ENCODE data around the gene FADS2.
A peak's percentile ranks its signal among the peaks of the same experiment; 100 is the strongest.

The FADS2 gene

GRCh38 chr11:61887839-61888494 lies 59.9 kb downstream of the FADS2 start:
- DNase-seq (ENCODE audit: low read depth): no peak

- DNase-seq (ENCODE audit: low read depth): no peak
Measured at GRCh38 chr11:61888590-61888989, 60.5 kb downstream of the FADS2 start.

DNA sequence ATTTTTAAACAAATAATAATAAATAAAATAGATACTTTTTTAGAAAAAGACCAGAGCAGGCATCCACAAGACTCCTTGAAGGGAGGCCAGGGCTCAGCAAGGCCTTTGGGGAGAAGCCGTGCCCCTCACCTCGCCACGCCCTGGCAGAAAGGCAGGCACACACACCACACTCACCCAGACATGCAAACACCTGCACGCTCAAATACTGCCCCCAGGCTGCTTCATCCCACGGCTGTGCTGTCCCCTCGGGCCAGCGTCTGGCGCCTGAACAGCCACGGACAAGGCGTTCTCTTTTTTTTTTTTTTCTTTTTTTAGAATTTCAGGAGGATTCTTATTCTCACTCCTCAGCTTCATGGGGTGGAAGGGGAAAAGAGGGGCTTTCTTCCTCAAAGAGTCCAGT lies 61.7 kb downstream of the FADS2 start:
- no peak for DNase-seq (ENCODE audit: low read depth)

GRCh38 chr11:61890529-61891330 lies 62.6 kb downstream of the FADS2 start:
- DNase-seq (ENCODE audit: low read depth): peak; percentile 21

DNA sequence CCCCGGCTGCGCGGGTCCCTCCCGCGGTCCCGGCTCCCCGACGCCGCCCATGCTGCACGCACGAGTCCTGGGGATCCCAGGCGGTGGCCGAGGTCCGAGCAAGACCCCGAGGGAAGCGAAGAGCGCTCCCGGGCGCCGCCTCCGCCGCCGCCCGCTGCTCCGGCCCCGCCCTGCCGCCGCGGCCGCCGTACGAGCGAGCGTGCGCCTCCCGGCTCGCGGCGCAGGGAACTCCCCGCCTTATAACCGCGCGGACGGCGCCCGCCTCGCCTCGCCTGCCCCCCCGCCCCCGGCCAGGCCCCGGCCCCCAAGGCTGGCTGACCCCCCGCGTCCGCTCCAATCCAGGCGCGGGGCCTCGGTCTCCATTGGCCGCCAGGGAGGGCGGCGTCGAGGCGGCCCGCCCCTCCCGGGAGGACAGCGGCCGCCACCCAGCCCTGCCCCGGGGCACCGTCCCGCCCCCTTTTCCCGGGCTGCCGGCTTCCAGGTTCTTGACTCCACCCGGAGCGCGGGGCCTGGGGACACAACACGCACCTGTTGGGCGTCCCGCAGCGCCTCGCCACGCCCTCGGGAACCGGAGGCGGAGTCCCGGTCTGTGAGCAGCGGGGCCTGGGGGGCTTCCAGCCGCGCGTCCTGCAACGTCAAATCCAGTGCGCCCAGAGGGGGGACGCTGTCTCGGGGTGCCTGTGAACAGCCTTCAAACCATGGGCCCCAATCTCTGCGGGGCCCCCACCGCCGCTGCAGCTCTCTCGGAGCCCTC lies 63.4 kb downstream of the FADS2 start, which contains the start of gene FADS3:
TSS of gene FADS3 (minus strand) at position 215 of the 754 bp plus-strand sequence. CDS start at position 51, 164 bp downstream.
- peak; percentile 45 for DNase-seq (ENCODE audit: low read depth)

DNA sequence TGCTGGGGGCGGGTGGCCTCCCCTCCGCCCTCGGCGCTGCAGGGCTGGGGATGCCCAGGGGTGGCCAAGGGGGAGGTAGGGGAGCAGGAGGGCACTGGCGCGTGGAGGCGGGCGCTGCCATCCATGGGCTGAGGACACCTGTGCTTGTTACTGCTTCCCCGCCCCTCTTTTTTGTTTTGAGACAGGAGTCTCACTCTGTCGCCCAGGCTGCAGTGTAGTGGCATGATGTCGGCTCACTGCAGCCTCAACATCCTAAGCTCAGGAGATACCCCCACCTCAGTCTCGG lies 63.9 kb downstream of the FADS2 start:
- DNase-seq (ENCODE audit: low read depth): no peak

DNA sequence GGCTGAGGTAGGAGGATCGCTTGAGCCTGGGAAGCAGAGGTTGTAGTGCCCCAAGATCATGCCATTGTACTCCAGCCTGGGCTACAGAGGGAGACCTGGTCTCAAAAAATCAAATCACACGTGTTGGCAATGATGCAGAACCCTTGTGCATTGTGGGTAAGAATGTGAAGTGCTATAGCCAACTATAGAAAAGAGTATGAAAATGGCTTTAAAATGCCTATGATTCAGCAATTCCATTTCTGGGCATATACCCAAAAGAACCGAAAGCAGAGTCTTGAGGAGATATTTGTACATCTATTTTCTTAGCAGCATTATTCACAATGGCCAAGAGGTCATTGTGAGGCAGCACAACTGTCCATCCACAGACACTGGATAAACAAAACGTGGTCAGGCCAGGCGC lies 65.9 kb downstream of the FADS2 start:
- DNase-seq (ENCODE audit: low read depth): no peak

- no peak for DNase-seq (ENCODE audit: low read depth)
Measured at GRCh38 chr11:61895046-61895717, 67.1 kb downstream of the FADS2 start.

DNA sequence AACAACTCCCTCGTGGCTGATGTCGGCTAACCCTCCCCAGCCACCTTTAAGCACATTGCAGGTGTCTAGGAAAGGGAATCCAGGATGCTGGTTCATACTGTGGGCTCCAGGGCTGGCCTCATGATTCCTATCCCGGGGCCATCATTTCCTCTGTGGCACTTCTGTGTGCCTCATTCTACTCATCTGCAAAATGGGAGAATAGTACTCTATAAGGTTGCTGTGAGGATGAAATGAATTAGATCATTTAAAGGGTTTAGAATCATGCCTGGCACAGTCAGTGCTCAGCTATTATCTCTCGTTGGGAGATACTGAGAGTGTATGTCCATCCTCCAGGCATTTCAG lies 67.6 kb downstream of the FADS2 start:
- no peak for DNase-seq (ENCODE audit: low read depth)

DNA sequence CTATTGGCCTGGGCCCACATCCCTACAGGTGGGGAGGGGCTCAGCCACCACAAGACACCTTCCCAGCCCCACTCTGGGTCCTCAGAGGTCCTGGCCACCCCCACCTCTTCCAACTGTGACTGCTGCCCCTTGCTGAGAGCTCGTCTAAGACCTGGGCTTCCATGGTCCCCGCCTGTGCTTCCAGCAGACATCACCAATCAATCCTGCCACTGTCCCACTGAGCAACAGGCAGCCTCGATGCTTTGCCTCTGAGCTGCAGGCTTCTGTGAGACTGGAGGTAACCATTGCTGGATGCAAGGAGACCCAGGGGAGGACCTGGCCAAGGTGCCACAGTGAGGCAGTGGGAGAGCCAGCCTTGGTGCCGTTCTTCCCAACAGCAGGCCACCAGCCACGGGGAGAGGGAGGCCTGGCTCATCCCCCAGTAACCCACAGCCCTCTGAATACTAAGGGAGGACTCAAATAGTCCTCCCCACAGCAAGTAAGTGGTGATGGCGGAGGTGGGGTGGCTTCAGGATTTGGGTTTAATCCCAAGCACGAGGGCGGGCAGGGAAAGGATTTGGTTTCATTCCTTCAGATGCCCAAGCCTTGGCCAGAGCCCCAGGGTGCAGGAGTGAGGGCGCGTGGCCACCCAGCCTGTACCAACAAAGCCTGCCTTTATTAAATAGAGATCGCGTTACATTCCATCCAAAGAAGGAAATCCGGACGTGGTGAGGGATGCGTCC lies 68.7 kb downstream of the FADS2 start:
- DNase-seq (ENCODE audit: low read depth): no peak

DNA sequence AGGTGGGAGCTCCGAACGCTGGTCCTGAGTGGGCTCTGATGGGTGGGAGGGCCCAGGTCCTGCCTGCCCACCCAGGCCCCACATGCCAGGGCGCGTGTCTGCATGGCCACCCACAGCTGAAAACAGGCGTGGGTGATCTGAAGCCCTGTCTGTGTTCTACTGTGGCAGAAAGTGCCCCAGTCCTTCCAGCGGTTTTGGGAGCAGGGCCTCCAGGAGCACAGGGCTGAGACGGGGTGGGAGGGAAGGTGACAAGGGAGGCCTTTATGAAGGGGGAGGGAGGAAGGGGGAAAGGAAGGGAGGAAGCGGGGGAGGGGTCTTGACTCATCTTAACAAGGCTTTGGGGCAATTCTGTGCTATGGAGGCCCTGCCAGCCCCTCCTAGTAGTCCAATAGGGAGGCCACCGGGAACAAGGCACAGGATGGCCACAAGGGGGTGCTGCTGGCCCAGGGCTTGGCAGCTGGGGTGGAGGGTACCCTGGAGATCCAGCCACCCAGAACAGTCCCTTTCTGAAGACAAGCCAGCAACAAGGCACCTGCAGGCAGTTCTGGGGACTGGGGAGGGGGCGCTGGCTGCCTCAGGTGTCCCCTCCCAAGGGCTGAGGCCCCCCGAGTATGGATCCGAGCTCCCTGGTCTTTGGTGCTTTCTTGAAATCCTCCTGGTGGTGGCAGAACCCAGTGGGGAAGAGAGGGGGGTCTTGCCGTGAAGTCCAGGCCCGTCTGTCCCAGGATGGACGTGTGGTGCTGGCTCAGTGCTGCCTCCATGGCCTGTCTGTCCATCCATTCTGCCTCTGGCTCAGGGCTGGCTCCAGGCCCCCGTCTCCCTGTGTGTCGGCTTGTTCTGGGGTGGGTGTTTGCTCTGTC lies 69.5 kb downstream of the FADS2 start:
- peak; percentile 67 for DNase-seq (ENCODE audit: low read depth)

DNA sequence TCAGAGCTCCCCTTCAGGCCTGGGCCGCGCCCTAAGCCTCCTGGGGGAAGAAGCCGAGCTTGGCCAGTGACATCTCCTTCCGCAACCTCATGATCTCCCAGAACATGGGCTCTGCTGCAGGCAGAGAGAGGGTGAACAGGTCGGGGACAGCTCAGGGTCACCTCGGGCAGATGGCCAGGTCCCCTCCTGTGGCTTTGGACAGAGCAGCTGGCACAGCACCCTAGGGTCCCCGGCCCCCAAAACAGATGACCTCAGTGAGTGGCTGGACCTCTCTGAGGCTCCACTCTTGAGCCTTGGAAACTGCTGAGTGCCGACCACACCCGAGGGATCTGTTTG lies 70.1 kb downstream of the FADS2 start:
- no peak for DNase-seq (ENCODE audit: low read depth)

- peak; percentile 89 for DNase-seq (ENCODE audit: low read depth)
Measured at GRCh38 chr11:61899146-61899841, 71.2 kb downstream of the FADS2 start.

DNA sequence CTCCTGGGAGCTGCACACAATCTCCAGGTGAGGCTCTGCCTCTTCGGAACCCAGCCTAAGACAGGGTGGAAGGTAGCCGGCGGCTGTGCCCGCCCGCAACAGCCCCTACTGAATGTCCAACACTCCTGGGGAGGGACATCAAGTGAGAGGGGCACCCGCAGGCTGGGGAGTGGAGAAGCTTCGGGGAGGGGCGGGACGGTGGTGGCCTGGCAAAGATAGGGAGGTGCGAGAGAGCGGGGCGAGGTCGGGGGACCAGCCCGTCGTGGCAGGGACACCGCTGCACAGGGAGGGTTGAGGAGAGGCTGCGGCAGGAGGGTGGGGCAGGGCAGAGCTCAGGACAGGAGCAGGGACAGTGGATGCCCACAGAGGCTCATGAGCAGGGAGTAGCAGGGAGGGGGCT lies 72.2 kb downstream of the FADS2 start:
- no peak for DNase-seq (ENCODE audit: low read depth)

DNA sequence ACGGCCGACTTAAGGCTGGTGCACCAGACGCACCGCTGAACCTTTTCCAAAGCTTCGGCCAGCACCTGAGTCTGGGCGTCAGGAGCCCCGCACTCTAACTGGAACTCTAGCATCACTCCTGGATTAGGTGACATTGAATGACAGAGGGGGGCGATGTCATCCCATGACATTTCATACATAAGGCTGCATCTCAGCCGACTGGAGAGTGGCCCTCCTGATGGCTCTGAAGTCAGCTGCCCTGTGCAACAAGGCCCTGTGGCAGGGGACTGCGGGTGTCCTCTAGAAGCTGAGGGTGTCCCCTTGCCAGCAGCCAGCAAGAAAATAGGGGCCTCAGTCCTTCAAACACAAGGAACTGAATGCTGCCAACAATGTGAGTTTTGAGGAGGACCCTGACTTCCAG lies 73.3 kb downstream of the FADS2 start:
- DNase-seq (ENCODE audit: low read depth): no peak

DNA sequence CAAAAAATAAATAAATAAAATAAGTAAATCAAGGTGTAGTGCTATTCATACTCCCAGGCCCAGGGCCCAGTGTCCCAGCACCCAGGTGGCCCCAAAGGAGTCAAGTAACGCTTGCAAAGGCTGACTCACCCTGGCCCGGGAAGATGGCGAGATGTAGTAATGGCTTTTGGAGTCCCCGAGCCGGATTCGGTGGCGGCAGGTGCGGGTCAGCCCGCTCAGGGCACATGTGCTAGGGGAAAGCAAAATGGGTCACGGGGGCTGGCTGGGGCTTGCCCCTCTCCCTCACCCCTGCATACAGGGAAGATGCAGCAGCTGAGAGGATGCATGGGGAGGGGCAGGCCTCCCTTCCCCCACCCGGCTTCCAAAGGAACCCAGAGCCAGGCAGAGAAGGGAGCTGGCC lies 74.2 kb downstream of the FADS2 start:
- no peak for DNase-seq (ENCODE audit: low read depth)

DNA sequence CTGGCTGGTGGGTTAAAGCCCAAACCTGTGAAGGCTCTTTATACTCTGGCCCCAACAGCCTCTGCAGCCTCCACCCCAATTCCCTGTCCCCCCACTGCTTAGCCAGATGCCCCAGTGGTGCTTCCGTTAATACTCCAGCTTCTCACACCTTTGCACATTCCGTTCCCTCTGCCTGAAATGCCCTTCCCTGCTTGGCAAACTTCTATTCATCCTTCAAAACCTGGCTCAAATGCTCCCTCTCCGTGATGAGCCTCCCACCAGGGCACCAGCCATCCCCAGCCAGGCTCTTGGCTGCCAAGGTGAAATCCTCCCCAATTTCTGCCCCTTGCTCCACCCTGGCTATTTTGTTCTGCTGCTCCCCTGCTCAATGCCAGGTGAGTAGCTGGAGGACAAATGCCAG lies 75.7 kb downstream of the FADS2 start:
- DNase-seq (ENCODE audit: low read depth): no peak

- no peak for DNase-seq (ENCODE audit: low read depth)
Measured at GRCh38 chr11:61904539-61905048, 76.5 kb downstream of the FADS2 start.

DNA sequence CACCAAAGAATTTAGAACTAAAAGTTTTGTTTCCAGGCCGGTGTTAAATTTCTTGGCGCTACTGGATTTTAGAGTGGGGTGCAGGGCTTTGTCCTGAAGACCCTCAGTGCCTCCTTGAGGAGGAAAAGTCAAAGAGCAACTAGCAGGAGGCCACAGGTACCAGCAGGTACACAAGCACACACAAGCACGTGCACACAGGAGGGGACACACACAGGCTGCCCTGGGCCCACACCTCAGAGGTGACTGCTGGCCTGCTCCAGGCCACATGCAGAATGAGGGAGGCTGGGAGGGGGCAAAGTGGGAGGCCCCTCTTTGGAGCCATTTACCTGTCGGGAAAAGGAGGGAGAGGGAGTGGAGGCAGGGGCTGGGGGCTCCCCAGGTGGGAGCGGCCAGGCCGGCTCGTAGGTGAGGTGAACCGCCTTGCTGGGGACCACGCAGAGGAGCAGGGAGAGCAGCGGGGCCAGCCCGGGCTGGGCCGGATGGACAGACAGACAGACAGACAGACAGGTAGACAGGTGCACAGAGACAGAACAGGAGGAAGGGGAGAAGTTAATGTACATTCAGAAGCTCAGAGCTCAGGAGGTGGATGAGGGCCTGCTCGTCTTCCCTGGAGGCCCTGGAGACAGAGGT lies 77.1 kb downstream of the FADS2 start:
- no peak for DNase-seq (ENCODE audit: low read depth)
